ENCODE data around the gene RBM11.
"Not testable (repeated sequence)": the region's sequence is repeated elsewhere in the genome, so short reads cannot be mapped to it uniquely, and the experiment has no call there.

The RBM11 gene

GRCh38 chr21:14215971-14216641 is at the start of gene RBM11:
Gene RBM11, plus strand, starts transcription at chr21:14216157. Its CDS starts 30 bp downstream, at chr21:14216187.
- peak; percentile 68 for DNase-seq

GRCh38 chr21:14166463-14167223 is 49.3 kb upstream of the RBM11 start:
- not testable (repeated sequence) for DNase-seq

- DNase-seq, result no peak
These were observed 9.7 kb upstream of the RBM11 start for GRCh38 chr21:14206222-14206621.

DNA sequence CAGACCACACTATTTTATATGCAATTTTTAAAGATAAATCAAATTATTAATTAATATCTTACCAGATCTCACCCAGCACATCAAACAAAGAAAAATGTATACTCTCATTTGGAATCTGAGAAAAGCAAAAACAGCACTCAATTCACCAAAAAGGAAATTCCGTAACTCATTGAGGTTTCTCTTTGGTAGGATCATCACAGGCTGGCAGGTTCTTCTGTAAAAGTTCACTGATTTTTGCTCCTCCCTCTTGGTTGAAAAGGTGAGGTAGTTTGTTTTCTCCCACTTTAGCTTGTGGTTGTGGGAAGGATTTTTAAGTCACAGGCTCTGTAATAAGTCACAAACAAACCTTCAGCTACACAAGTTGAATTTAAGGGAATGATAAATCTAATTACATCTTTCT is 5.2 kb upstream of the RBM11 start, which contains the start of gene LIPI:
TSS of gene LIPI (minus strand) at position 218 of the 400 bp plus-strand sequence. CDS start at position 108, 110 bp downstream.
- DNase-seq, result no peak

- no peak for DNase-seq
These were observed 2.8 kb upstream of the RBM11 start for GRCh38 chr21:14213164-14213563.

- DNase-seq, result no peak
These were observed 7.4 kb downstream of the RBM11 start for GRCh38 chr21:14223365-14223764.

- DNase-seq, result no peak
These were observed 13.4 kb downstream of the RBM11 start for GRCh38 chr21:14229399-14229798.

- no peak for DNase-seq
These were observed 19.1 kb downstream of the RBM11 start for GRCh38 chr21:14235101-14235500.

GRCh38 chr21:14236180-14236579 is 20.2 kb downstream of the RBM11 start:
- DNase-seq, result no peak

DNA sequence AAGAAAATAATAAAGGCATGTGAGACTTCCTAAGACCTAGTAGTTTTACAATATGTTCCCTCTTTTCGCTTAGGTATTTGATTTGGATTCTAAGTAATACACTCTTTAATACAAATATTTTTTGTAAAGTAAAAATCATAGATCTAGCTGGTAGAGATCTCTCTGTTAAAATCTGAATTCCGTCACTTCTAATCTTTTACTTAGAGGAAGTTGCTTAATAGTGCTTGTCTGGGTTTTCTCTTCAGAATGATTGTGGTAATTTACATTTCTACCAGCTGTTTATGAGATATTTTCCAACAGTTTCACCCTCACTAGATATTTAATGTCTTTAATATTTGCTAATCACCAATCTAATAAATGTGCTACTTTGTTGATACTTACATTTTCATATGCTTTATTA is 23.3 kb downstream of the RBM11 start:
- DNase-seq, result no peak

- no peak for DNase-seq
These were observed 25.3 kb downstream of the RBM11 start for GRCh38 chr21:14241297-14241696.

- no peak for DNase-seq
These were observed 27.5 kb downstream of the RBM11 start for GRCh38 chr21:14243461-14243860.

- DNase-seq, result no peak
These were observed 27.9 kb downstream of the RBM11 start for GRCh38 chr21:14243874-14244273.

GRCh38 chr21:14244911-14245310 is 29.0 kb downstream of the RBM11 start:
- DNase-seq, result no peak

DNA sequence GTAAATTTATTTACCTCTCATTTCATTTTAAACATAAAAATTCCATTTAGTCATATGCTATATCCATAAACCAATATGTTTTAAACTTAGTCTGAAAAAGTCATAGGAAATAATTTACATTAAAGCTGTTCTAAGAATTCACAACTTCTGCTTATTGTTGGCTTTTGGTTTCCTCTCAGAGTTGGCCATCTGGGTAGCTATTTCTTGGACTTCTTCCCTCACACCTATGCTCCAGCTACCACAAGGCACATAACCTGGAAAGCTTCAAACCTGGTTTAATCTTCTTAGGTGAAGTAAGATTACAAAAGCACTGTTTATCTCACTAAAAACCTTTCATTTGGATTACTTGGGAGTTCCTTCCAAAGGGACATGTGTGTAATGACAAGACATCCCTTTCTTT is 29.8 kb downstream of the RBM11 start:
- DNase-seq, result no peak

DNA sequence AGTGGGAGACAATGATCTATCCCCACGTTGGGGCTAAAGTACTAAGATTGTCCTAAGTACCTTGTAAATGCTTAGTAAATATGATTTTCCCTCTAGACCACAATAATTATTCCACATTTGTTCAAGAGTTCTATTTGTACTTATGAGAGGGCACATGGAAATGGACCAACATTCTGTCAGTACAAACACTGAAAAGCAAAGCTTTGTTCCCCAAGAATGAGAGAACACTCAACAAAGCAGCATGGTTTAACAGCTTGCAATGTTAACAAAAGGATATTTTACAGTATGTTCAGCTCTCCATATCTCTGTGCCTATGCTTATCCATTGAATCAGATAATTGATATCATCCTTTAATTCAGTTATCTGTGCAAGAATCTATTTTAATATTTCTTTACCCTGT is 35.4 kb downstream of the RBM11 start:
- DNase-seq, result no peak

DNA sequence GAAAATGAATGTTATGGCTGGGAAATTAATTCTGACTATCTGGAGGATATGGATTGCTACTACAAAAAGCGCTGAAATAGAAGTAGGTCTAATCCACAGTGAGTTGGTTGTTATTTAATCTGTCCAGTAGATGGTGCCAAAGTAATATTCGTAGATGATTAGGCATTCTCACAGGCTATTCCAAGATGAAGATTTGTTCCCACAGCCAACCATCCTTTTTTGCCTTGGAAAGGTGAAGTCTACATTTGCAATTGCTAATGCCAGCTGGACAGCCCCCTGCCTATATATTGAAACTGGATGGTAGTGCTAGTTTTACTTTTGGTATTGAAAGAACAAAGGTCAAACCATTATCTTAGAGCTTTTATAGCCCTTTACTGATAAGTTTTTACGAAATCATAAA is 43.8 kb downstream of the RBM11 start:
- no peak for DNase-seq

- DNase-seq, result no peak
These were observed 44.3 kb downstream of the RBM11 start for GRCh38 chr21:14260174-14260764.

GRCh38 chr21:14262039-14262438 is 46.1 kb downstream of the RBM11 start:
- DNase-seq, result no peak

DNA sequence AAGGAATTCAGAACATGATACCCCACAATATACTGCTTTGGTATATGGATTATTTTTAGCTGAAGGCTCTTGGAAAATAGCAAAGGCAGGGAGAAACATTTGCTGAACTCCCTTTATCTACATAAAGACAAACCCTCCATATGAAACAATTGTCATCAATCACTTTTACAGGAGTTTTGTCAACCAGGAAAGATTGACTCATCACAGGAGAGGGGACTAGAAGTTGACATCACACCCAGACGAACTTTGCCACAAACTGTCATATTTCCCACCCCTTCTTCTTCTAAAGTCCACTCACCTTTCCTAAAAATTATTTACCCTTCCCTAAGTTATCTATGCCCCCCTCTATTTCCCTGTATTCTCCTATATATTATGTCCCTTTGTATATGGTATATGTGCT is 47.9 kb downstream of the RBM11 start:
- DNase-seq, result no peak

GRCh38 chr21:14265023-14265422 is 49.1 kb downstream of the RBM11 start:
- DNase-seq, result no peak

DNA sequence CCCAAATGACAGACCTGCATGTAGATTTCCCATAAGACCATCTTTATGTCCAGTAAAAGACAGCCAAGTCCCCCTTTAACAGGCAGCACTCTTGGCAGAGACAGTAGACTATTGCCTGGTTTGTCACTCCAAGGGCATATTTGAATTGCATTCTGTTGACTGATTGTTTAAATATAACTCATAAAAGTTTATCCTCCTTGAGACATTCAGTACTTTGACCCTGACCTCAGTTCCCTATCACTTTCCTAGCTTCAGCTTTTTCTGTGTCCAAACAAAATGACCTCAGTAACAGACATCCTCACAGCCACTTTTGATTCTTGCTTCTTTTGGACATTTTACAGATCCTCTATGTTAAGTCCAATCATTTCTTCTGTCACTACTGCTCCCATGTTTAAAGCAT is 51.1 kb downstream of the RBM11 start:
- no peak for DNase-seq

DNA sequence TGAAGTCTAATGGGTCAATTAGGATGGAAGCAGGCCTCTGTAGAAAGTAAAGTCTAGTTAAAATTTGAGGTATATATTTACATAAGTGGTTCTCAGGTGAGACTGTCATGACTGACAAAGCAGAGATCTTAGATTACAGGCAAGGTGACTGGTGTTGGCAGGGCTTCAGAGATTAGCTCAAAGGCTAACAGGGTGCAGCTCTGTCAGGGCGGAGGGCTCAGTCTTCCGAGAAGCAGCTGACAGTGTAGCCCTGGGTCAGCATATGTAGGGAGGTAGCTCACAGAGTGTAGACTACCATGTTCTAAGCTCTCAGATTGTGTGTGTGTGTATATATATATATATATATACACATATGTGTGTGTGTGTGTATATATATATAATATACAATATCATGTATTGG is 54.7 kb downstream of the RBM11 start:
- no peak for DNase-seq

GRCh38 chr21:14271053-14271452 is 55.1 kb downstream of the RBM11 start:
- DNase-seq, result no peak

Data from activated naive CD4-positive, alpha-beta T cell treated with Interleukin-2 at 50 U/mL for 16 hours (primary cell).